ENCODE data around the gene CRIM1.

Gene CRIM1

GRCh38 chr2:36567711-36568408, 212.3 kb downstream of the CRIM1 start:
- H3K27ac ChIP-seq (ENCODE audit: low read length), result no peak overlapping the region
- ATAC-seq (ENCODE audit: insufficient read depth, low read depth) (no peak), DNase-seq (no peak)
- H4K20me1 ChIP-seq (ENCODE audit: insufficient read depth, low read length), result no peaks in the 10 kb centered on the region
- no peaks in the 10 kb centered on the region for H3K27me3 ChIP-seq (ENCODE audit: insufficient read depth, low read length, poor library complexity)
- no peaks in the 10 kb centered on the region for H3K4me1 ChIP-seq (ENCODE audit: insufficient read depth, low read length)
- no peaks in the 10 kb centered on the region for H3K9me3 ChIP-seq (ENCODE audit: insufficient read depth, low read length, severe bottlenecking)
- H3K9ac ChIP-seq (ENCODE audit: low read depth, low read length), result no peak overlapping the region
- H2AFZ ChIP-seq (ENCODE audit: low read depth, low read length), result no peak overlapping the region
- no peaks in the 10 kb centered on the region for H3K79me2 ChIP-seq (ENCODE audit: insufficient read depth, low read length)
- H3K36me3 ChIP-seq (ENCODE audit: insufficient read depth, low read length), result peaks cover 25% of the 10 kb centered on the region
- no peak for TF ChIP-seq EZH2 (IDR thresholded peaks at IDR 0.05; ENCODE audit: borderline replicate concordance, low read depth, low read length, severe bottlenecking)
- TF ChIP-seq CTCF (IDR thresholded peaks at IDR 0.05; ENCODE audit: borderline replicate concordance, extremely low read depth, low read length, poor library complexity, severe bottlenecking), result no peak
- no peak overlapping the region for H3K4me3 ChIP-seq (ENCODE audit: low read depth in 1 of 2, low read length in 2 of 2)
- H3K4me2 ChIP-seq (ENCODE audit: insufficient read depth, low read length), result no peak overlapping the region

GRCh38 chr2:36568516-36569246, 213.1 kb downstream of the CRIM1 start:
- peaks cover 32% of the 10 kb centered on the region for H3K36me3 ChIP-seq (ENCODE audit: insufficient read depth, low read length)
- H3K27ac ChIP-seq (ENCODE audit: low read length), result no peak overlapping the region
- DNase-seq (no peak), ATAC-seq (ENCODE audit: insufficient read depth, low read depth) (no peak)
- H3K4me1 ChIP-seq (ENCODE audit: insufficient read depth, low read length), result no peaks in the 10 kb centered on the region
- no peaks in the 10 kb centered on the region for H3K79me2 ChIP-seq (ENCODE audit: insufficient read depth, low read length)
- TF ChIP-seq EZH2 (IDR thresholded peaks at IDR 0.05; ENCODE audit: borderline replicate concordance, low read depth, low read length, severe bottlenecking), result no peak
- TF ChIP-seq CTCF (IDR thresholded peaks at IDR 0.05; ENCODE audit: borderline replicate concordance, extremely low read depth, low read length, poor library complexity, severe bottlenecking), result no peak
- H3K9ac ChIP-seq (ENCODE audit: low read depth, low read length), result no peak overlapping the region
- H2AFZ ChIP-seq (ENCODE audit: low read depth, low read length), result no peak overlapping the region
- no peak overlapping the region for H3K4me3 ChIP-seq (ENCODE audit: low read depth in 1 of 2, low read length in 2 of 2)
- no peak overlapping the region for H3K4me2 ChIP-seq (ENCODE audit: insufficient read depth, low read length)
- H4K20me1 ChIP-seq (ENCODE audit: insufficient read depth, low read length), result no peaks in the 10 kb centered on the region
- no peaks in the 10 kb centered on the region for H3K9me3 ChIP-seq (ENCODE audit: insufficient read depth, low read length, severe bottlenecking)
- H3K27me3 ChIP-seq (ENCODE audit: insufficient read depth, low read length, poor library complexity), result no peaks in the 10 kb centered on the region

GRCh38 chr2:36569267-36569856, 213.8 kb downstream of the CRIM1 start:
- H3K36me3 ChIP-seq (ENCODE audit: insufficient read depth, low read length), result peaks cover 33% of the 10 kb centered on the region
- no peak overlapping the region for H3K27ac ChIP-seq (ENCODE audit: low read length)
- H3K9me3 ChIP-seq (ENCODE audit: insufficient read depth, low read length, severe bottlenecking), result no peaks in the 10 kb centered on the region
- no peaks in the 10 kb centered on the region for H4K20me1 ChIP-seq (ENCODE audit: insufficient read depth, low read length)
- H3K4me2 ChIP-seq (ENCODE audit: insufficient read depth, low read length), result no peak overlapping the region
- no peaks in the 10 kb centered on the region for H3K4me1 ChIP-seq (ENCODE audit: insufficient read depth, low read length)
- TF ChIP-seq CTCF (IDR thresholded peaks at IDR 0.05; ENCODE audit: borderline replicate concordance, extremely low read depth, low read length, poor library complexity, severe bottlenecking) (no peak), EZH2 (IDR thresholded peaks at IDR 0.05; ENCODE audit: borderline replicate concordance, low read depth, low read length, severe bottlenecking) (no peak)
- ATAC-seq (ENCODE audit: insufficient read depth, low read depth), result no peak
- H3K79me2 ChIP-seq (ENCODE audit: insufficient read depth, low read length), result no peaks in the 10 kb centered on the region
- DNase-seq, result no peak
- H3K27me3 ChIP-seq (ENCODE audit: insufficient read depth, low read length, poor library complexity), result no peaks in the 10 kb centered on the region
- H3K4me3 ChIP-seq (ENCODE audit: low read depth in 1 of 2, low read length in 2 of 2), result no peak overlapping the region
- no peak overlapping the region for H2AFZ ChIP-seq (ENCODE audit: low read depth, low read length)
- no peak overlapping the region for H3K9ac ChIP-seq (ENCODE audit: low read depth, low read length)

Measured in DND-41 (cell line).